ENCODE results near the gene NDUFS6. TPM values are rescaled to one million over a fixed set of nuclear protein-coding genes. Genes with fewer than 3 reads are reported as not detected.

The NDUFS6 gene
- total RNA-seq, 4 donors from 2014 or later, result 26.5 to 36.9 (median 34.5) TPM

DNA sequence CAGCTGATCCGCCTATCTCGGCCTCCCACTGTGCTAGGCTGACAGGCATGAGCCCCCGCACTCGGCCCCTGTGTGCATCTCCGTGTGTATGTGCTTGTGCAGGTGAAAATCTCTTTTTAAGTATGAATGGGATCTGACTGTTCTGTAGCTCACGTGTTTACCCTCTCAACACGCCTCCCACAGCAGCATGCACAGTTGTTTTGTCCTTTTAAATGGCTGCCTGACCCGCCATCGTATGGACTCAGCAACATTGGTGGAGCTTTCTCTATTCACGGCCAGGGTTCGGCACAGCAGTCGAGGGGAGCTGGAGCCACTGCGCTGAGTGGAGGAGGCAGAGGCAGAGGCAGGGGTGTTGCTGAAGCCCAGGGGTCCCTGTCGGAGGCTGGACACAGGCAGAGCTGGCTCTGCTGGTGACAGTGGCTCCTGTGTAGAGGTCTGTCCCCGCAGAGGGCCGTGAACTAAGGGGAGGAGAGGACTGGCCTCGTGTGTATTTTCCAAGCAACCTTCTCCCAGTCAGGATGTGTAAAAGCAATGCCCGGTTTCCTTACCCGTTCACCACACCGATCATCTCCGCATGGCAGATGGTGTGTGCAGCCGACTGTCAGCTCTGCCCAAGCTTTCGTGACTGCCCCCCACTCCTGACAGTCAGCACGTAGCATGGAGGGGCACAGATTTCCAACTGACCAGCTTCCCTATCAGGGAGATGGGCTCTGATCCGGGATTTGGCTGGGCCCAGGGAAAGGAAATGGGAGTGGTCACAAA is 38.9 kb upstream of the NDUFS6 start:
- TF ChIP-seq CTCF (IDR thresholded peaks at IDR 0.05; ENCODE audit: low read depth), result no peak

GRCh38 chr5:1762883-1763547 is 38.2 kb upstream of the NDUFS6 start:
- TF ChIP-seq CTCF (IDR thresholded peaks at IDR 0.05; ENCODE audit: low read depth), result no peak

DNA sequence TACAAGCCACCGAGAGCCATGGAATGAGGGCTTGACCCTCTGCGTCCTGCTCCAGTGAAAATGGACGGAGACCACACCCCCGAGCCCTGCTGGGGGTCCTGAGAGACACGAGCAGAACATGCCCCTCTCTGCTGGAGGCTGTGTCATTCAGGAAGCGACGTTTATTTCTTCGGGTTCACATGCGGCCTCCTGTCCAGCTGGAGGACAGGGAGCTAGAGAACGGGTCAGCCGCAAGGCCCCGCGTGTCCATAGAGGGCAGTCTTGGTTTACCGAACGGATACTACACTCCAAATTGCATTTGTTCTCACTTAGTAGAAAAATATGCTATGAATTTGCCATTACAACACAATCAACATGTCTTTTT is 37.7 kb upstream of the NDUFS6 start:
- TF ChIP-seq CTCF (IDR thresholded peaks at IDR 0.05; ENCODE audit: low read depth), result no peak

DNA sequence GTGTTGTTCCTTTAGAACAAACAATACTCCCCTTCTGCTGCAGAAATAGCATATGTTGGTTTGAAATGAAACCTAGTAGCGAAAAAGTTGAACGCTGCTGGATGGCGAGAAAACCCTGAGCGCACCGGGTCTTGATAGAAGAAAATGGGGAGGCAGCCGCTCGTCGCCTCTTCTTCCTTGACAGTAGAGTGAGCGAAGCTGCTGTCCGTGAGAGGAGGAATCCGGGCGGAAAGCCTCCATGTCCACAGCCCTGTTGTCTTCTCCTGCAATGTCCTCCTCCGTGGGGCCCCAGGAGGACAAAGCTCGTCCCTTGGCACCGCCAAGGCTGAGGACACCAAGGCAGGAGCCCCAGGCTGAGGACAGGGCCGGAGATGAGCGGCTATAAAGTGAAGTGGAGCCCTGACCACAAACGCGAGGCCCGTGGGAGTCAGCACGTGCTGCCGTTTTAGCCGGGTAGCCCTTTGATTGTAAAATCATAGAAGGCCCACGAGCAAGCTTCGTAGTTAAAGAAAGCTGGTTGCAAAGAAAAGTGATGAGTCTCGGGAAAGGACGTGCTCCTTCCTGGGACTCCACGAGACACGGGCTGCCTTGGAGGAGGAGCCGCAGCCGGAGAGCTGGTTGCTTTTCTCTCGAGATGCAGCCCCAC is 37.1 kb upstream of the NDUFS6 start:
- no peak for TF ChIP-seq CTCF (IDR thresholded peaks at IDR 0.05; ENCODE audit: low read depth)

- no peak for TF ChIP-seq CTCF (IDR thresholded peaks at IDR 0.05; ENCODE audit: low read depth)
Measured at GRCh38 chr5:1764606-1764960, 36.6 kb upstream of the NDUFS6 start.

- no peak for TF ChIP-seq CTCF (IDR thresholded peaks at IDR 0.05; ENCODE audit: low read depth)
Measured at GRCh38 chr5:1765141-1765879, 35.9 kb upstream of the NDUFS6 start.

GRCh38 chr5:1765880-1766235 is 35.3 kb upstream of the NDUFS6 start:
- no peak for TF ChIP-seq CTCF (IDR thresholded peaks at IDR 0.05; ENCODE audit: low read depth)
